GM21786 (cell line): ENCODE results near the gene ZCWPW1.
A peak's percentile ranks its signal among the peaks of the same experiment; 100 is the strongest.

Source experiments
- ATAC-seq: cut with Tn5 transposase; IDR thresholded peaks from one replicate; pipeline ENCODE4 v1.9.1; 2021; ENCODE audit not compliant: unreplicated experiment

ZCWPW1 gene, protein sequence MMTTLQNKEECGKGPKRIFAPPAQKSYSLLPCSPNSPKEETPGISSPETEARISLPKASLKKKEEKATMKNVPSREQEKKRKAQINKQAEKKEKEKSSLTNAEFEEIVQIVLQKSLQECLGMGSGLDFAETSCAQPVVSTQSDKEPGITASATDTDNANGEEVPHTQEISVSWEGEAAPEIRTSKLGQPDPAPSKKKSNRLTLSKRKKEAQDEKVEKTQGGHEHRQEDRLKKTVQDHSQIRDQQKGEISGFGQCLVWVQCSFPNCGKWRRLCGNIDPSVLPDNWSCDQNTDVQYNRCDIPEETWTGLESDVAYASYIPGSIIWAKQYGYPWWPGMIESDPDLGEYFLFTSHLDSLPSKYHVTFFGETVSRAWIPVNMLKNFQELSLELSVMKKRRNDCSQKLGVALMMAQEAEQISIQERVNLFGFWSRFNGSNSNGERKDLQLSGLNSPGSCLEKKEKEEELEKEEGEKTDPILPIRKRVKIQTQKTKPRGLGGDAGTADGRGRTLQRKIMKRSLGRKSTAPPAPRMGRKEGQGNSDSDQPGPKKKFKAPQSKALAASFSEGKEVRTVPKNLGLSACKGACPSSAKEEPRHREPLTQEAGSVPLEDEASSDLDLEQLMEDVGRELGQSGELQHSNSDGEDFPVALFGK

DNA sequence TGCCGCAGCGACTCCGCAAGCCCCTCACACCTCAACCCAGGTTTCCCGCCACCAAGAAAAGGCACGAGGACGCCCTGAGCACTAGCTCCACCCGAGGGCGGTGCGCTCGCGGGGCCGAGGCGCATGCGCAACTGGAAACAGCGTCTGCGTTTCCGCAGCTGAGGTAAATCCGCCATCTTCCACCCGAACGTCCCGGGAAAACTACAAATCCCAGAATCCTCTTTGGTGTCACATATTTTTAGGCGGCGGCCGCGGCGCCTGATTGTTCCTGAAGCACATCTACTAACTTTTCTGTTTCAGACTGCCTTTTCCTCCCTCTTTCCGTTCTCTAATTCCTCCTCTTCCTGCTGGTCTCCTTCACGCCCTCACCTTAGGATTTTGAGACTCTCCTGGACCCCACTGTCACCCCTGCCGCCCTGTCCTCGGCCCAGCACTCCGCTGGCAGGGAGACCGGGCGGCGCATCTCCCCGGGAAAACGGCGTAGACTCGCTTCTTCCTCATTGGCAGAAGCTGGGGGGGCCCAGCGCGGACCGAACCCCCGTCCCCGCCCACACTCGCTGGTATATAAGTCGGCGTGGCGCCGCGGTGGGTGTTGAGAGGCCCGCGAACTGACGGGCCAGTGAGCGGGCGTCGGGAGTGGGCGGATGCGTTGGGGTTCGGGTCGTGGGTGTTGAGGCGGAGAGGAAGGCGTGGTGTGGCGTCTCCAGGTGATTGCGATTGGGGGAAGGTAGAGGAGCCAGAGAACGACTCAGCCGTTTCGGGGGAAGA lies at the start of gene ZCWPW1:
ZCWPW1 (minus strand) TSS at position 505 of the 768 bp plus-strand sequence. CDS start 8,054 bp downstream, outside the sequence.
- ATAC-seq, result peak; percentile 34

GRCh38 chr7:100477871-100478267 lies 49.4 kb upstream of the ZCWPW1 start:
- ATAC-seq, result no peak

DNA sequence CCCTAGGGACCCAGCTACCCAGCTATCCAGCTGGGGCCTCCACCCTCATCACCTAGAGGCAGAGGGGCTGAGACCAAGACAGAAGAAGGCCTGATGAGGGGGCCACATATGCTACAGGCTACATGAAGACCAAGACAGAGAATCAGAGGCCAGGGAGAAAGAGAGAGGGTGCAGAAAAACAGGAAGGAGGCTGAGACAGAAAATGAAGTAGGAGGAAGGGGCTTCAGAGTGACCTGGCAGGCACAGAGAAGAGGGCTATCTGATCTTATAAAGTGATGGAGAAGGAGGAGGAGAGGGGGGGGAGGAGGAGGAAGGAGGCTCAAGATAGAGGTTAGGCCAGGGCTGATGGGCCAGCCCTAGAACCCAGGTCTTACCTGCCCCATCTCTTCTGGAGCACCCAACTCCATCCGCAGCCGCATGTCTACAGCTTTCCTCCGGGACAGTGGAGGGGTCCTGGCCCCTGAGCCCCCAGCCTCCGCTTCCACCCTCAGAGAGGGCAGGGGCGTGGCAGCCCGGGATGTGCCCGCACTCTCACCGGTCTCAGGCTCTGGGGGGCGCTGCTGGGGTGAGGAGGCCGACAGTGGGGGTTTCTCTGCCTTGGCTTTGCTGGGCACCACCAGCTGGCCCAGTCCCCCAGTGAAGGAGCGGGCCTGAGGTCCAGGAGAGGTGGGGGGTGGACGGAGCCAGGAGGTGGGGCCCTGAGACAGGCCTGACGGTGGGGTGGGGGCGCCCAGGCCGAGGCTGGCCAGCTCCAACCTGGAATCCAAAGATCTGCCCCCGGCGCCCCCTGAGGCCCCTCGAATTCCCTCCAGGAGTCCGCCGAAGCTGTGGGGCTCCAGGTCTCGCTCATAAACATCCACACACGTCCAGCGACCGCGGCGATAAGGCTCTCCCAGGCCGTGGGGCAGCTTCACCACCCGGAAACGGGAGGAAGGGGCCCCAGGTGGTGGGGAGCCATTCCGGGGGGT lies 48.7 kb upstream of the ZCWPW1 start:
- ATAC-seq, result no peak

- ATAC-seq, result no peak
Measured at GRCh38 chr7:100476101-100476780, 47.7 kb upstream of the ZCWPW1 start.

- no peak for ATAC-seq
Measured at GRCh38 chr7:100475549-100475948, 47.0 kb upstream of the ZCWPW1 start.

- ATAC-seq, result no peak
Measured at GRCh38 chr7:100472854-100473499, 44.5 kb upstream of the ZCWPW1 start.

- no peak for ATAC-seq
Measured at GRCh38 chr7:100472121-100472851, 43.8 kb upstream of the ZCWPW1 start.

- ATAC-seq, result no peak
Measured at GRCh38 chr7:100471021-100471420, 42.5 kb upstream of the ZCWPW1 start.

DNA sequence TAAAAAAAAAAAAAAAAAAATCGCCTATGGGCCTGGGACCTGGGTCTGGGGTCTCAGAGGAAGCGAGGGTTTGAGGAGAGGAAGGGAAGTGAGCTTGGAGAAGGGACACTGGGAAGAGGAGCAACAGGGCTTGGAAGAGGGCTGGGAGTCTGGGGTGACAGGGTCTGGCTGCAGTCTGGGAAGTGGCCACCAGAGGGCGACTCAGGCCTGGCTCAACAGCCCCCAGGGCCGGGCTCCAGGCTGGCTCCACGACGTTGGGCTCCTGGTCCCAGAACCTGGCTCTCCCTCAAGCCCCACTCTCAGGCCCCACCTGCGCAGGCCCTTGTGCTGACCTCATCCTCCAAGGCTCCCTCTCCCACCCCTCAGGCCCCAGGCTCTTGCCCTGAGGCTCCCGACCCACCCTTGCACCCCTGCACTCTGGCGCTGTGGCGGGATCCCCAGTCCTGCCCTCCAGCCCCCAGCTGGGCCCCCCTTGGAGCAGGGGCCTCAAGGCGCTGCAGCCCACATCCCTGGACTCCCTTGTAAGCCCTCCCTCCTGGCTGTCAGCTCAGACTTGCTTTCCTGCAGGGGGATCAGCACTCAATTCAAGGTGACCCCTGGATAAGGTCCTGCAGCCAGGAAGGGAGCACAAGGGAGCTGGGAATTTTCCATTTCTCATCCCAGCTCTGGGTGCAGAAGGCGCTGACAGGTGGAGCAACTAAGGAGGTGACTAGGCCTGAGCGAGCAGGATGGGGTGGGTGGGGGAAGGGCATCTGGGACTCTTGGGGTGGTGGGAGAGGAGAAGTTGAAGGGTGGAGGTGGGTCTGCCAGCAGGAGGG lies 40.9 kb upstream of the ZCWPW1 start:
- ATAC-seq, result no peak

GRCh38 chr7:100467638-100468373 lies 39.3 kb upstream of the ZCWPW1 start:
- ATAC-seq, result no peak

DNA sequence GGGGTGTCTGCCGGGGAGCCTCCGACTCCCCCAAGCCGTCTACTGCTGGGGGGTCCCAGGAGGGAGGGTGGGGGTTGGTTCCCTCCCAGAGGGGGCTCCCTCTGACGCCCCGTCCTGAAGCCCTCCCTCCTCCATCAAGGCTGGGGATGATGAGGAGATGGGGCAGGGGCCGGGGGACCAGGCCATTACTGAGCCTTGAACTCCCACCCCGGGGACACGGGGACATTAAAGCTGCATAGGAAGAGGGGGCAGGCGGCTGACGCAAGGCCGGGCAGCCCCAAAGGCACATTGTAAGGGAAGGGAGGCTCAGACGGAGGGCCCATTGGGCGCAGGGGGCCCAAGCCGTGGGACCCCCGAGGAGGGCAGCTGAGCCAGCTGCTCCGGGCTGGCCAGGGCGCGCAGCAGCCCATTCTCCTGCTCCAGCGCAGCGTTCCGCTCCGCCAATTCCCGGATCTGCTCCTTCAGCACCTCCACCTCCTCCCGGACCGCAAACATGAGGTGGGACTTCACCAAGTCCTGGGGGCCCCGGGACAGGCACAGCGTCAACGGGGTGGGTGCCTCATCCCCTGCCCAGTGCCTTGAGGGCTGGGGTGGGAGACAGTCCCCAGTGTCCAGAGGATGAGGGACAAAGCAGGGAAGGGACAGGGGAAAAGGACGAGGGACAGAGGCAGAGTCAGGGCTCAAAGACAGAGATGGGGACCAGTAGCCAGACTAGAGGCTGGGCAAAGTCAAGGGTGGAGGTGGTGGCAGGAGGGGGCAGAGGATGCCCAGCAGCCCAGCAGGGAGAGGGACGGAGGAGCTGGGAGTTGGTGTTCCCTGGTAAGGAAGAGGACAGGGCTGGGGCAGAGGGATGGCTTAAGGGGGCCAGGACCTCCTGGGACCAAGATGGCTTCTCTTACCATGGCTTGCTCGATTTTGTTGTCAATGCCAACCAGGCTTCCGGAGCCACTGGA lies 38.4 kb upstream of the ZCWPW1 start:
- ATAC-seq, result no peak

GRCh38 chr7:100465702-100466311 lies 37.3 kb upstream of the ZCWPW1 start:
- ATAC-seq, result no peak

DNA sequence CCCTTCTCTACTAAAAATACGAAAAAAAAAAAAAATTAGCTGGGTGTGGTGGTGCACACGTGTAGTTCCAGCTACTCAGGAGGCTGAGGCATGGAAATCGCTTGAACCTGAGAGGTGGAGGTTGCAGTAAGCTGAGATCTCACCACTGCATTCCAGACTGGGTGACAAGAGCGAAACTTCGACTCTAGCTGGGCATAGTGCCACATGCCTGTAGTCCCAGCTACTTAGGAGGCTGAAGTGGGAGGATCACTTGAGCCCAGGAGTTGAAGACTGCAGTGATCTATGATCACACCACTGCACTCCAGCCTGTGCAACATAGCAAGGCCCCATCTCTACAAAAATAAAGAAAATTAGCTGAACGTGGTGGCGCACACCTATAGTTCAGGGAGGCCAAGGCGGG lies 36.8 kb upstream of the ZCWPW1 start:
- no peak for ATAC-seq

- no peak for ATAC-seq
Measured at GRCh38 chr7:100464791-100465190, 36.3 kb upstream of the ZCWPW1 start.

DNA sequence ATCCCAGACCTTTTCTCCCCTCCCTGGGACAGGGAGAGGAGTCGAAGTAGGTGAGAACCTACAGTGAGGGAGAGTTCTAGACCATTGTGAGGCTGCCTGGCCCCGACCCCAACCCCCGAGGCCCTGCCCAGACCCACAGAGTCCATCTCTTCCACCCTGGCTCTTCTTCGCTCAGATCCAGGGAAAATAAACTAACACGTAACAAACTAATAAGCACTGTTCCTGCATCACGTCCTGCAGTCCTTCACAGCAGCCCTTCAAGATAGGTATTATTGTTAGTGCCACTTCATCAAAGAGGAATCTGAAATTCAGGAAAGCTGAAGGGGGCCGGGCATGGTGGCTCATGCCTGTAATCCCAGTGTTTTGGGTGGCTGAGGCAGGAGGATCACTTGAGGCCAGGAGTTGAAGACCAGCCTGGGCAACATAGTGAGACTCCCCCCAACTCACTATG lies 35.7 kb upstream of the ZCWPW1 start, which contains the start of gene SPACDR:
SPACDR (minus strand) TSS at position 51 of the 451 bp plus-strand sequence. CDS start 235 bp downstream, outside the sequence.
- no peak for ATAC-seq
